Peyer's patch (tissue), 4 donors: Measurements from ENCODE around the gene CYBB. TPM values are rescaled to one million over a fixed set of nuclear protein-coding genes. Genes with fewer than 3 reads are reported as not detected.

Source experiments
- DNase-seq, 3 donors: peaks; one replicate each; pipeline ENCODE4 v3.0.0-alpha.2; 2017 to 2019
- H3K27ac ChIP-seq, 4 donors: fragments of 200-600 bp; sonication (generic); one replicate each; pipeline ENCODE4 v1.5.1; 2016 to 2019
- H3K27me3 ChIP-seq, 2 donors: fragments of 200-600 bp; sonication (generic); one replicate each; pipeline ENCODE4 v1.5.1; 2019
- H3K36me3 ChIP-seq, 3 donors: fragments of 200-600 bp; sonication (generic); one replicate each; pipeline ENCODE4 v1.5.1; 2016 to 2019
- H3K4me1 ChIP-seq, 4 donors: fragments of 200-600 bp; sonication (generic); one replicate each; pipeline ENCODE4 v1.5.1; 2016 to 2019
- H3K4me3 ChIP-seq, 4 donors: fragments of 200-600 bp; sonication (generic); 1 replicate in 3 of 4; 2 replicates in 1 of 4; pipeline ENCODE4 v1.5.1; 2016 to 2019; ENCODE audit warnings: mild to moderate bottlenecking in 1 of 4
- H3K9me3 ChIP-seq, 4 donors: fragments of 200-600 bp; sonication (generic); one replicate each; pipeline ENCODE4 v1.5.1; 2016 to 2019; ENCODE audit warnings: mild to moderate bottlenecking in 1 of 4
- POLR2A ChIP-seq, 2 donors: fragments of 450-650 bp; IDR thresholded peaks; one replicate each; pipeline ENCODE4 v1.5.1; 2017; ENCODE audit warnings: antibody characterized with exemption in 2 of 2, mild to moderate bottlenecking in 2 of 2, moderate library complexity in 2 of 2
- total RNA-seq, 4 donors: library from RNA; depleted of rRNA; stranded (reverse); fragments of >200 nt; gene quantifications; one replicate each; pipeline ENCODE4 v1.1.0, GENCODE V29; 2016
- TF ChIP-seq, protein P1 (sequence below), 6 experiments: fragments of 450-650 bp in 4 of 6; fragments of 200-600 bp in 2 of 6; sonication (generic) in 1 of 6; IDR thresholded peaks; one replicate each; pipeline ENCODE4 v1.5.1; 2017 to 2019; ENCODE audit warnings: antibody characterized with exemption in 6 of 6, mild to moderate bottlenecking in 3 of 6, moderate library complexity in 1 of 6

Gene CYBB
- total RNA-seq, 4 donors from 2014 or later = 3.2 to 35.5 (median 6.8) TPM

DNA sequence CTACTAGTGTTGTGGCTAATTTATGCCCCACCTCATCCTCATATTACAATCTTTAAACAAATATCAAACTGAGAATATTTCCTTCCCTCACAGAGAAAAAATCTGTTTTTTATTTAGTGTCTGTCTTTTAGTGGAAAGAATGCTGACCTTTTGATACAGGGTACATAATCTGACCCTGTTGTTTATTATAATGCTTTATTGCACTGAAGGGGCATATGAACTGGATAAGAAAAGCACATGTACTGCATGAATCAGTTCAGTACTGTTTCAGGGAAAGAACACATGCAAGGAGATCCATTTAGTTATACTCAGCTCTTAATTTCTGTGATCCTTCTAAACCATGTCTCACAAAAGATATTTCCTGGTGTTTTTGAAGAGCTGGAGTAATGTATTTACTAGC, 83.0 kb downstream of the CYBB start:
- Histone ChIP-seq H3K27ac (no peak overlapping the region), H3K4me1 (no peaks in the 10 kb centered on the region), H3K27me3 (no peaks in the 10 kb centered on the region), H3K4me3 (no peak overlapping the region), H3K9me3 (no peaks in the 10 kb centered on the region), H3K36me3 (no peaks in the 10 kb centered on the region)
- TF ChIP-seq, protein P1, sequence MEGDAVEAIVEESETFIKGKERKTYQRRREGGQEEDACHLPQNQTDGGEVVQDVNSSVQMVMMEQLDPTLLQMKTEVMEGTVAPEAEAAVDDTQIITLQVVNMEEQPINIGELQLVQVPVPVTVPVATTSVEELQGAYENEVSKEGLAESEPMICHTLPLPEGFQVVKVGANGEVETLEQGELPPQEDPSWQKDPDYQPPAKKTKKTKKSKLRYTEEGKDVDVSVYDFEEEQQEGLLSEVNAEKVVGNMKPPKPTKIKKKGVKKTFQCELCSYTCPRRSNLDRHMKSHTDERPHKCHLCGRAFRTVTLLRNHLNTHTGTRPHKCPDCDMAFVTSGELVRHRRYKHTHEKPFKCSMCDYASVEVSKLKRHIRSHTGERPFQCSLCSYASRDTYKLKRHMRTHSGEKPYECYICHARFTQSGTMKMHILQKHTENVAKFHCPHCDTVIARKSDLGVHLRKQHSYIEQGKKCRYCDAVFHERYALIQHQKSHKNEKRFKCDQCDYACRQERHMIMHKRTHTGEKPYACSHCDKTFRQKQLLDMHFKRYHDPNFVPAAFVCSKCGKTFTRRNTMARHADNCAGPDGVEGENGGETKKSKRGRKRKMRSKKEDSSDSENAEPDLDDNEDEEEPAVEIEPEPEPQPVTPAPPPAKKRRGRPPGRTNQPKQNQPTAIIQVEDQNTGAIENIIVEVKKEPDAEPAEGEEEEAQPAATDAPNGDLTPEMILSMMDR (IDR thresholded peaks at IDR 0.05) = no peak
- no peak for TF ChIP-seq POLR2A (IDR thresholded peaks at IDR 0.05)
- no peak for DNase-seq

Other genes with a start within 250 kb of the CYBB start
- gene LANCL3, start 208.4 kb upstream of the CYBB start, total RNA-seq = 1 to 10 TPM in 1 of 4 donors, under 1 TPM in 2, not detected in 1; 0.28 to 3.4 (median 0.88) TPM
- 10 to 100 TPM in 3 of 4 donors, 1 to 10 TPM in 1; 8.3 to 32.4 (median 27.3) TPM for gene XK, start 94.3 kb upstream of the CYBB start, total RNA-seq
- 10 to 100 TPM in 3 of 4 donors, 1 to 10 TPM in 1; 8.8 to 30.3 (median 23.5) TPM for gene DYNLT3, start 67.5 kb downstream of the CYBB start, total RNA-seq
- gene SYTL5, start 226.5 kb downstream of the CYBB start, total RNA-seq = 1 to 10 TPM; 1.7 to 7.5 (median 3.6) TPM